ENCODE results near the gene SRP9. TPM values are rescaled to one million over a fixed set of nuclear protein-coding genes. Genes with fewer than 3 reads are reported as not detected.
"Not testable (repeated sequence)": the region's sequence is repeated elsewhere in the genome, so short reads cannot be mapped to it uniquely, and the experiment has no call there.

Gene SRP9
- polyA plus RNA-seq, 1 of the 3 experiments (the other 2 are of a cell fraction), result 156 TPM

DNA sequence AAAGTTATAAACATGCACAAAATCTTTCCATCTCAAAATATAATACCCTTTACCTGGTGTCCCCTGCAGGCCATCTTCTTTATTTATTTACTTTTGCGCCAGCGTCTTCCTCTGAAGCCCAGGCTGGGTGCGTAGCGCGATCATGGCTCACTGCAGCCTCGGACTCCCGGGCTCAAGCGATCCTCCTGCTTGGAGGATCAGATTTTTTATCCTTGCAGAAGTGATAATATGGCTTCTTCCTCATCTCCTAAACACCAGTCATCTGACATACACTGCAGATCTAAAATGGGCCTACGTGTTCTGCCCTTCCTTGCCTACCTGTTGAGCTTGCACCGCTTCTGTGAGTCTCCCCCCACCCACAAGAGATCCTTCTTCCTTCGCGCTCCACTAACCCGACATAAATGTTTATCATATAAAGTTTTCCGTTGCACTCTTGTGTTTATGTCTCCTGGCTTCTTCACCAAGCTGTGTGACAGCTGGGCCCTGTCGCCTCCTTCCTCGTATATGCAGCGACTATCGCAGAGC lies 506 bp upstream of the SRP9 start:
- H3K4me1 ChIP-seq (ENCODE audit: control insufficient read depth in 1 of 2, insufficient read depth in 2 of 2, low read depth in 1 of 2, low read length in 1 of 2), result peaks cover 18 to 24% of the 10 kb centered on the region in 2 experiments
- TF ChIP-seq, protein P1, sequence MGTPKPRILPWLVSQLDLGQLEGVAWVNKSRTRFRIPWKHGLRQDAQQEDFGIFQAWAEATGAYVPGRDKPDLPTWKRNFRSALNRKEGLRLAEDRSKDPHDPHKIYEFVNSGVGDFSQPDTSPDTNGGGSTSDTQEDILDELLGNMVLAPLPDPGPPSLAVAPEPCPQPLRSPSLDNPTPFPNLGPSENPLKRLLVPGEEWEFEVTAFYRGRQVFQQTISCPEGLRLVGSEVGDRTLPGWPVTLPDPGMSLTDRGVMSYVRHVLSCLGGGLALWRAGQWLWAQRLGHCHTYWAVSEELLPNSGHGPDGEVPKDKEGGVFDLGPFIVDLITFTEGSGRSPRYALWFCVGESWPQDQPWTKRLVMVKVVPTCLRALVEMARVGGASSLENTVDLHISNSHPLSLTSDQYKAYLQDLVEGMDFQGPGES (IDR thresholded peaks at IDR 0.05; ENCODE audit: low read depth, low read length), result no peak
- TF ChIP-seq MXI1 (IDR thresholded peaks at IDR 0.05; ENCODE audit: low read depth, low read length) (no peak), POLR2AphosphoS5 (IDR thresholded peaks at IDR 0.05; ENCODE audit: low read depth, low read length) (no peak), TEAD4 (IDR thresholded peaks at IDR 0.05; ENCODE audit: borderline replicate concordance, insufficient read depth) (no peak), EP300 (IDR thresholded peaks at IDR 0.05; ENCODE audit: borderline replicate concordance in 1 of 2, low read depth in 1 of 2, low read length in 1 of 2) (no peak), RXRA (IDR thresholded peaks at IDR 0.05; ENCODE audit: borderline replicate concordance, low read depth) (no peak), SIN3A (IDR thresholded peaks at IDR 0.05; ENCODE audit: borderline replicate concordance, low read depth, low read length) (no peak)
- TF ChIP-seq, protein P2, sequence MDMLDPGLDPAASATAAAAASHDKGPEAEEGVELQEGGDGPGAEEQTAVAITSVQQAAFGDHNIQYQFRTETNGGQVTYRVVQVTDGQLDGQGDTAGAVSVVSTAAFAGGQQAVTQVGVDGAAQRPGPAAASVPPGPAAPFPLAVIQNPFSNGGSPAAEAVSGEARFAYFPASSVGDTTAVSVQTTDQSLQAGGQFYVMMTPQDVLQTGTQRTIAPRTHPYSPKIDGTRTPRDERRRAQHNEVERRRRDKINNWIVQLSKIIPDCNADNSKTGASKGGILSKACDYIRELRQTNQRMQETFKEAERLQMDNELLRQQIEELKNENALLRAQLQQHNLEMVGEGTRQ (IDR thresholded peaks at IDR 0.05; ENCODE audit: borderline replicate concordance, low read depth, low read length), result no peak

DNA sequence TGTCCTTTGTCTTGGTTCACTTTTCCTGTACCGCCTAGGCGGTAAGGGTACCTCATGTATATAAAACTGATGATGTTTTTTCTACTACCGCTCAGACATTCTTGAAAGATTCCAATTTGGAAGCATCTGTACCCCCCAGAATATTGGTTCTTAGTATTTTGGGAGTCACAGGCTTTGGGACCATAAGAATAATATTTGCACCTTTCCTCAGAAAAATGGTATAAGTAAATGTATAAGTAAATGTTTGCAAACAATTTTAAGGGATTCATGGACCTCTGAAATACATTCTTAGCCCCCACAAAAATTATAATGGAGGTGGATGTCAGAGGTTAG lies 677 bp downstream of the SRP9 start:
- no peak for DNase-seq
- Histone ChIP-seq H3K27me3 (ENCODE audit: insufficient read depth) (no peaks in the 10 kb centered on the region), H3K4me3 (ENCODE audit: low read depth in 2 of 2, low read length in 1 of 2) (peak overlapping the region; percentile 81 to 88), H2AFZ (ENCODE audit: low read depth) (peak overlapping the region; percentile 57; the same call in 1 of the 2 replicates), H3F3A (replicated peaks; ENCODE audit: insufficient read depth) (peaks cover 28% of the 10 kb centered on the region), H3K9me3 (no peaks in the 10 kb centered on the region), H3K79me2 (ENCODE audit: insufficient read depth) (peaks cover 56% of the 10 kb centered on the region), H3K4me1 (ENCODE audit: control insufficient read depth in 1 of 2, insufficient read depth in 2 of 2, low read depth in 1 of 2, low read length in 1 of 2) (peaks cover 11 to 19% of the 10 kb centered on the region in 2 experiments; a peak in 3 of 4 replicates), H3K36me3 (replicated peaks in 1 of 2; ENCODE audit: control insufficient read depth in 1 of 2, insufficient read depth in 2 of 2, low read length in 1 of 2) (peaks cover 4 to 21% of the 10 kb centered on the region in 2 experiments), H3K4me2 (peak overlapping the region; percentile 82), H4K20me1 (ENCODE audit: insufficient read depth) (peaks cover 42% of the 10 kb centered on the region), H3K27ac (ENCODE audit: low read depth in 2 of 2, low read length in 1 of 2) (peak overlapping the region; percentile 95 to 96), H3K9me2 (no peaks in the 10 kb centered on the region), H3K9ac (peak overlapping the region; percentile 98)
- ChIA-PET POLR2A (interaction anchor here (0.9 to 1.9 kb wide), 9 partner anchors 9 to 284 kb away, joined by 3 to 14 read pairs (median 5); partner anchors contain the start of genes ENAH, EPHX1, H3-3A and SDE2), CTCF (interaction anchor here (0.7 to 18.9 kb wide), 27 partner anchors 9 to 321 kb away, joined by 3 to 473 read pairs (median 7); partner anchors contain the start of genes ENAH, EPHX1, PYCR2 and TMEM63A)
- 0 out of 2 replicates have a peak, but pooled peaks have one; percentile 2 for TF ChIP-seq POLR2AphosphoS5 (IDR thresholded peaks at IDR 0.05; ENCODE audit: low read depth, low read length)
- TF ChIP-seq, protein P3, sequence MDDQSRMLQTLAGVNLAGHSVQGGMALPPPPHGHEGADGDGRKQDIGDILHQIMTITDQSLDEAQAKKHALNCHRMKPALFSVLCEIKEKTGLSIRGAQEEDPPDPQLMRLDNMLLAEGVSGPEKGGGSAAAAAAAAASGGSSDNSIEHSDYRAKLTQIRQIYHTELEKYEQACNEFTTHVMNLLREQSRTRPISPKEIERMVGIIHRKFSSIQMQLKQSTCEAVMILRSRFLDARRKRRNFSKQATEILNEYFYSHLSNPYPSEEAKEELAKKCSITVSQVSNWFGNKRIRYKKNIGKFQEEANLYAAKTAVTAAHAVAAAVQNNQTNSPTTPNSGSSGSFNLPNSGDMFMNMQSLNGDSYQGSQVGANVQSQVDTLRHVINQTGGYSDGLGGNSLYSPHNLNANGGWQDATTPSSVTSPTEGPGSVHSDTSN (IDR thresholded peaks at IDR 0.05), result no peak
- WGBS (ENCODE audit: low lambda C conversion rate), result 0% methylated on average over 3 of the region's 3 CpGs

More for the DNA sequence above, 506 bp upstream of the SRP9 start:
- Histone ChIP-seq H4K20me1 (ENCODE audit: insufficient read depth) (peaks cover 30% of the 10 kb centered on the region), H3K4me3 (ENCODE audit: low read depth in 2 of 2, low read length in 1 of 2) (peak overlapping the region; percentile 81 to 88), H3K27me3 (ENCODE audit: insufficient read depth) (no peaks in the 10 kb centered on the region), H3K4me2 (peak overlapping the region; percentile 91), H3K9me2 (no peaks in the 10 kb centered on the region), H3F3A (replicated peaks; ENCODE audit: insufficient read depth) (peaks cover 27% of the 10 kb centered on the region), H3K9ac (peak overlapping the region; percentile 64; the same call in 1 of the 2 replicates), H3K79me2 (ENCODE audit: insufficient read depth) (peaks cover 44% of the 10 kb centered on the region), H2AFZ (ENCODE audit: low read depth) (peak overlapping the region; percentile 98), H3K36me3 (replicated peaks in 1 of 2; ENCODE audit: control insufficient read depth in 1 of 2, insufficient read depth in 2 of 2, low read length in 1 of 2) (peaks cover 2 to 17% of the 10 kb centered on the region in 2 experiments), H3K9me3 (no peaks in the 10 kb centered on the region), H3K27ac (ENCODE audit: low read depth in 2 of 2, low read length in 1 of 2) (peak overlapping the region; percentile 57 to 82)
- WGBS (ENCODE audit: low lambda C conversion rate), result 32% methylated on average over 18 of the region's 18 CpGs
- DNase-seq, result no peak
- CTCF ChIA-PET, result interaction anchor here (0.7 to 18.9 kb wide), 43 partner anchors 9 to 322 kb away, joined by 3 to 473 read pairs (median 4); partner anchors contain the start of genes ENAH, EPHX1, PYCR2 and TMEM63A
- POLR2A ChIA-PET, result interaction anchor here (0.5 to 1.9 kb wide), 19 partner anchors 8 to 316 kb away, joined by 3 to 14 read pairs (median 4); partner anchors contain the start of genes ENAH, EPHX1, H3-3A and PYCR2

DNA sequence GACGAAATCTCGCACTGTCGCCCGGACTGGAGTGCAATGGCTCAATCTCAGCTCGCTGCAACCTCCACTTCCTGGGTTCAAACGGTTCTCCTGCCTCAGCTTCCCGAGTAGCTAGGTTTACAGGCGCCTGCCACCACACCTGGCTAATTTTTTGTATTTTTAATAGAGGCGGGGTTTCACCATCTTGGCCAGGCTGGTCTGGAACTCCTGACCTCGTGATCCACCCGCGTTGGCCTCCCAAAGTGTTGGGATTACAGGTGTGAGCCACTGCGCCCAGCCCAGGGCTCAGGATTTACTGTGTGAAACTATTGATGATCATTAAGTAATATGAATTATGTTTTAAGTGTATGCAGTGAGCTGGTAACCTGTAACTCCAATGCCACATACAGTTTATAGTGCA lies 1.5 kb downstream of the SRP9 start:
- peaks cover 12 to 28% of the 10 kb centered on the region in 2 experiments for H3K36me3 ChIP-seq (replicated peaks in 1 of 2; ENCODE audit: control insufficient read depth in 1 of 2, insufficient read depth in 2 of 2, low read length in 1 of 2)
- H3K27me3 ChIP-seq (ENCODE audit: insufficient read depth); H3K9me2 ChIP-seq; H3K9me3 ChIP-seq; H2AFZ ChIP-seq (ENCODE audit: low read depth); POLR2A ChIA-PET; DNase-seq: not testable (repeated sequence)
- peak overlapping the region in 1 of 2 experiments; percentile 96; a peak in 3 of 4 replicates for H3K27ac ChIP-seq (ENCODE audit: low read depth in 2 of 2, low read length in 1 of 2)
- peak overlapping the region; percentile 82 for H3K4me2 ChIP-seq
- CTCF ChIA-PET, result interaction anchor here (0.9 to 18.9 kb wide), 10 partner anchors 33 to 318 kb away, joined by 3 to 473 read pairs (median 8); no protein-coding TSS in a partner anchor
- H3F3A ChIP-seq (replicated peaks; ENCODE audit: insufficient read depth), result peaks cover 31% of the 10 kb centered on the region
- peaks cover 11 to 19% of the 10 kb centered on the region in 2 experiments; a peak in 3 of 4 replicates for H3K4me1 ChIP-seq (ENCODE audit: control insufficient read depth in 1 of 2, insufficient read depth in 2 of 2, low read depth in 1 of 2, low read length in 1 of 2)
- peaks cover 49% of the 10 kb centered on the region for H4K20me1 ChIP-seq (ENCODE audit: insufficient read depth)
- H3K4me3 ChIP-seq (ENCODE audit: low read depth in 2 of 2, low read length in 1 of 2), result peak overlapping the region; percentile 81 to 88
- peaks cover 64% of the 10 kb centered on the region for H3K79me2 ChIP-seq (ENCODE audit: insufficient read depth)
- WGBS (ENCODE audit: low lambda C conversion rate), result 21% methylated on average over 13 of the region's 13 CpGs
- H3K9ac ChIP-seq, result peak overlapping the region; percentile 98

Measured in SK-N-SH (cell line).